ENCODE data around the gene BSN.
A peak's percentile ranks its signal among the peaks of the same experiment; 100 is the strongest.

BSN gene

GRCh38 chr3:49673121-49673714 is 118.9 kb downstream of the BSN start:
- peak overlapping the region; percentile 89 for H3K4me3 ChIP-seq (ENCODE audit: low read depth, low read length)
- CTCF ChIA-PET, result interaction anchor here (0.6 to 5.1 kb wide), 8 partner anchors 107 to 370 kb away, joined by 3 to 104 read pairs (median 5); no protein-coding TSS in a partner anchor
- no peaks in the 10 kb centered on the region for H3K4me1 ChIP-seq (ENCODE audit: control insufficient read depth, insufficient read depth, low read length)
- H3K36me3 ChIP-seq (ENCODE audit: control insufficient read depth in 2 of 2, insufficient read depth in 1 of 2, low read length in 2 of 2), result peaks cover 0 to 30% of the 10 kb centered on the region in 2 experiments; a peak in 1 of 3 replicates
- POLR2A ChIA-PET, result interaction anchor here (0.5 to 1.4 kb wide), 3 partner anchors 61 to 133 kb away, joined by 4 to 14 read pairs (median 5); no protein-coding TSS in a partner anchor
- peak overlapping the region; percentile 72; the same call in 1 of the 2 replicates for H3K27ac ChIP-seq (ENCODE audit: extremely low read depth, low read depth, low read length)
- no peak for TF ChIP-seq ZBTB11 (tag by site-specific recombination; conservative IDR thresholded peaks at IDR 0.05; ENCODE audit: low read depth)
- no peak for TF ChIP-seq ZNF311 (tag by site-specific recombination; IDR thresholded peaks at IDR 0.05; ENCODE audit: borderline replicate concordance)
- TF ChIP-seq ZNF423 (tag by site-specific recombination; IDR thresholded peaks at IDR 0.05), result 0 out of 2 replicates have a peak, but pooled peaks have one; percentile 32
- TF ChIP-seq ZBTB48 (tag by site-specific recombination; IDR thresholded peaks at IDR 0.05), result peak; percentile 58; the same call in 1 of the 2 replicates
- H3K9me3 ChIP-seq (ENCODE audit: control insufficient read depth, insufficient read depth, low read depth, low read length), result no peaks in the 10 kb centered on the region

GRCh38 chr3:49673715-49674496 is 119.6 kb downstream of the BSN start, which contains the start of gene APEH:
APEH (plus strand) TSS chr3:49674351; CDS start chr3:49674402, 51 bp downstream.
- Histone ChIP-seq H3K4me1 (ENCODE audit: control insufficient read depth, insufficient read depth, low read length) (no peaks in the 10 kb centered on the region), H3K36me3 (ENCODE audit: control insufficient read depth in 2 of 2, insufficient read depth in 1 of 2, low read length in 2 of 2) (peaks cover 0 to 37% of the 10 kb centered on the region in 2 experiments; a peak in 1 of 3 replicates), H3K9me3 (ENCODE audit: control insufficient read depth, insufficient read depth, low read depth, low read length) (no peaks in the 10 kb centered on the region), H3K27ac (ENCODE audit: extremely low read depth, low read depth, low read length) (peak within 1 kb of the TSS; percentile 72), H3K4me3 (ENCODE audit: low read depth, low read length) (peak within 1 kb of the TSS; percentile 89)
- ChIA-PET POLR2A (interaction anchor here (1.3 to 1.4 kb wide), 2 partner anchors 134 kb away, joined by 3 to 14 read pairs; no protein-coding TSS in a partner anchor), CTCF (interaction anchor here (0.6 to 5.1 kb wide), 3 partner anchors 30 to 134 kb away, joined by 3 to 104 read pairs (median 4); no protein-coding TSS in a partner anchor)
- peak; percentile 96 for TF ChIP-seq ZXDB (tag by site-specific recombination; IDR thresholded peaks at IDR 0.05)
- TF ChIP-seq ZNF24 (tag by site-specific recombination; IDR thresholded peaks at IDR 0.05), result no peak
- peak; percentile 52; the same call in 1 of the 2 replicates for TF ChIP-seq ZNF394 (tag by site-specific recombination; IDR thresholded peaks at IDR 0.05; ENCODE audit: borderline replicate concordance)
- no peak for TF ChIP-seq ZNF626 (tag by site-specific recombination; IDR thresholded peaks at IDR 0.05)
- TF ChIP-seq ZNF175 (tag by site-specific recombination; IDR thresholded peaks at IDR 0.05), result no peak
- TF ChIP-seq ZNF2 (tag by site-specific recombination; IDR thresholded peaks at IDR 0.05), result peak; percentile 57; the same call in 1 of the 2 replicates
- TF ChIP-seq KLF10 (tag by site-specific recombination; IDR thresholded peaks at IDR 0.05), result peak; percentile 64
- TF ChIP-seq ZSCAN30 (tag by site-specific recombination; IDR thresholded peaks at IDR 0.05), result no peak
- TF ChIP-seq ZNF16 (tag by site-specific recombination; IDR thresholded peaks at IDR 0.05; ENCODE audit: low read depth), result no peak
- peak; percentile 92 for TF ChIP-seq KLF9 (tag by site-specific recombination; IDR thresholded peaks at IDR 0.05; ENCODE audit: low read depth)
- peak; percentile 82 for TF ChIP-seq ZBTB26 (tag by site-specific recombination; optimal IDR thresholded peaks at IDR 0.05)
- peak; percentile 89 for TF ChIP-seq PRDM10 (tag by site-specific recombination; IDR thresholded peaks at IDR 0.05)
- peak; percentile 90 for TF ChIP-seq ZNF580 (tag by site-specific recombination; IDR thresholded peaks at IDR 0.05)
- 0 out of 2 replicates have a peak, but pooled peaks have one; percentile 36 for TF ChIP-seq ZNF324 (tag by site-specific recombination; IDR thresholded peaks at IDR 0.05)
- TF ChIP-seq ZNF274 (IDR thresholded peaks at IDR 0.05; ENCODE audit: low read length), result no peak
- no peak for TF ChIP-seq ZNF274 (tag by site-specific recombination; IDR thresholded peaks at IDR 0.05; ENCODE audit: borderline replicate concordance)
- TF ChIP-seq KLF8 (tag by site-specific recombination; IDR thresholded peaks at IDR 0.05), result peak; percentile 83; the same call in 1 of the 2 replicates
- no peak for TF ChIP-seq ZNF214 (tag by site-specific recombination; IDR thresholded peaks at IDR 0.05; ENCODE audit: borderline replicate concordance)
